OCI-LY3 (cell line): Measurements from ENCODE around the gene CPLX1.

ENCODE experiments used
- EZH2phosphoT487 ChIP-seq: fragments of 200-600 bp; shearing (Covaris generic); IDR thresholded peaks from 2 replicates; pipeline ENCODE4 v1.6.1; 2018; ENCODE audit warnings: antibody characterized with exemption, mixed run types, low read depth
- TF ChIP-seq, protein P1 (sequence below): fragments of 200-600, 300-600 bp; sonication (generic); IDR thresholded peaks from 2 replicates; pipeline ENCODE4 v1.5.1; 2014; ENCODE audit warnings: antibody characterized with exemption, low read length, low read depth

DNA sequence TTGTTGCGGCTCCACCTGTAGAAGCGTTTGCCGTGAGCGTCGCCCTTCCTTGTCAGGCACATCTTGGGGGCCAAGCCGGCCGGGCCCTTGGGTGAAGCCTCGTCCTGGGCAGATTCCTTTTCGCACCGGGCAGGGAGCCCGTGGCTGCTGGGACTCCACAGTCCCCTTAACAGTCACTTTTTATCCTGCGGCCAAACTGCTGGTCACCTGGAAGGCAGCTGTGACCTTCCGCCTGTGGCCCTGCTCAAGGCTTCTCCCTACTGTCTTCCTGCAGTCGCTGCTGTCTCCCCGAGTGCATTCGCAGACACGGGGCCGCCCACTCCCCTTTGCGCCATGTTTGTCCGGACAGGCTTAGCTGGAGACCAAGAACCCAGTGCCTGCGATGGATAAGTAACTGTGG, 65.3 kb downstream of the CPLX1 start:
- TF ChIP-seq, protein P1, sequence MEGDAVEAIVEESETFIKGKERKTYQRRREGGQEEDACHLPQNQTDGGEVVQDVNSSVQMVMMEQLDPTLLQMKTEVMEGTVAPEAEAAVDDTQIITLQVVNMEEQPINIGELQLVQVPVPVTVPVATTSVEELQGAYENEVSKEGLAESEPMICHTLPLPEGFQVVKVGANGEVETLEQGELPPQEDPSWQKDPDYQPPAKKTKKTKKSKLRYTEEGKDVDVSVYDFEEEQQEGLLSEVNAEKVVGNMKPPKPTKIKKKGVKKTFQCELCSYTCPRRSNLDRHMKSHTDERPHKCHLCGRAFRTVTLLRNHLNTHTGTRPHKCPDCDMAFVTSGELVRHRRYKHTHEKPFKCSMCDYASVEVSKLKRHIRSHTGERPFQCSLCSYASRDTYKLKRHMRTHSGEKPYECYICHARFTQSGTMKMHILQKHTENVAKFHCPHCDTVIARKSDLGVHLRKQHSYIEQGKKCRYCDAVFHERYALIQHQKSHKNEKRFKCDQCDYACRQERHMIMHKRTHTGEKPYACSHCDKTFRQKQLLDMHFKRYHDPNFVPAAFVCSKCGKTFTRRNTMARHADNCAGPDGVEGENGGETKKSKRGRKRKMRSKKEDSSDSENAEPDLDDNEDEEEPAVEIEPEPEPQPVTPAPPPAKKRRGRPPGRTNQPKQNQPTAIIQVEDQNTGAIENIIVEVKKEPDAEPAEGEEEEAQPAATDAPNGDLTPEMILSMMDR: no peak
- TF ChIP-seq EZH2phosphoT487: no peak
